Germinal center (tissue), 1 donor: Measurements from ENCODE around the gene CCDC122.
A peak's percentile ranks its signal among the peaks of the same experiment; 100 is the strongest.

ENCODE experiments used
- DNase-seq: peaks from one replicate; pipeline ENCODE4 v3.0.0; 2012; ENCODE audit warnings: mixed read lengths, low spot score

CCDC122 gene

DNA sequence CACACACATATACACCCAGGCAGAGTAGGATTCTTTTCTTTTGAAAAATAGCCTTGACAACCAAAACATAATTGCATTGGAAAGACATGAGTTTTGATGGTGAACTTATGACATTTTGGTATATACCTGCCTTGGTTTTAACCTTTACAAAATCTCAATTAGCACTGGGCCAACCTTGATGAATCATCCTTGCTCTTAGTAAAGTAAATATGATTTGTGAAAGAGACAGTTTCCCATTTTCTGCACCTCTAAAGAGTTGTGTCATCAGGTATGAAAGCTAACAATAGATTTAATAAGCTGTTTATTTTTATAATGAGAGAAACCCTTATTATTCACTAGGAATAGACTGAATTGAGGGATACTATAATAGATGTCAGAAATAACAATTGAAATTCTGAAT, 77.0 kb downstream of the CCDC122 start:
- no peak for DNase-seq

DNA sequence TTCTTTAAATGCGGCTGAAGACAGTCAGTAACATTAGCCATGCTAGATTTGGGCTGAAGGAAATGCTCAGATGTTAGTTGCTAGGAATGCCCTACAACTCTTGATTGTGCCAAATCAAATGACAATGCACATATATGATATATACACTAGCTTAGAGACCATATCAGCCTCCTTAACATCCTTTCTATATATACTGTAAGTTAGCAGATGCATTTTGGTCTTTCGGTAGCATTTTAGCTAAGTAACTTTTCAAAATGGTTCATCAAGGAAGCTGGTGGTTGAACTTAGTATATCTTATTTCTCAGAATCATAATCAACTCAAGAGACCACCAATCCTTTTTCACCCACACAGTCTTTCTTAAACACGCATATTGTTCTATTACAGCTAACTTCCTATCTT, 78.7 kb downstream of the CCDC122 start:
- no peak for DNase-seq

DNA sequence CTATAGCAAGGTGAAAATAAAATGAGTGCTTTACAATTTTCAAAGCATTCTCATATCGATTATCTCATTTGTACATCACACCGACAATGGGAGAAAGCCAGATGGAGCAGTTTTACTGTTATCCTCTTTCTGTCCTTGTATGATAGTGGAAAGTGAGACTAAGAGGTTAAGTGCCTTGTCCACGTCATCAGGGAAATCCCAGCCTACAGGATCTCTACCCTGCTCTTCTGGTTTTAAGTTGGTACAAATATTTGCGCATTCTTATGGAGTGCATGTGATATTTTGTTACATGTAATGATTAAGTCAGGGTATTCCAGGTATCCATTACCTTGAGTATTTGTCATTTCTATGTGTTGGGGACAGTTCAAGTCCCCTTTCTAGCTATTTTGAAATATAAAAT, 80.3 kb downstream of the CCDC122 start:
- no peak for DNase-seq

DNA sequence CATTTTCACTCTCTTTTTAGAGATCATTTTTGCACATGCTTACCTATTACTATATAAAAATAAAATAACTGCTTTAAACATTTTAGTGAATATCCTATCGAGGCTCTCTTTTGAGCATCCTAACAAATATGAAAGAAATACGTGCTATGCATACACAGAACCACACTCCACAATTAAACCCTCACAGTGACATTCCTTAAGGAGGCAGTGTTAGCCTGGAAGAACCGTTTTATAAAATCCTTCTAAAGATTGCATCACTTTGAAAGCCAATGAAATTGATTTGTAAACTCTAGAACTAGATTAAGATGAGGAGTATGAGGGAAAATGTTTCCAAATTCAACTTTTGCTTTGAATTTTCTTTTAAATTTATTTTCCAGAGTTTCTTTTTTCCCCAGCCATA, 81.7 kb downstream of the CCDC122 start:
- DNase-seq = no peak

DNA sequence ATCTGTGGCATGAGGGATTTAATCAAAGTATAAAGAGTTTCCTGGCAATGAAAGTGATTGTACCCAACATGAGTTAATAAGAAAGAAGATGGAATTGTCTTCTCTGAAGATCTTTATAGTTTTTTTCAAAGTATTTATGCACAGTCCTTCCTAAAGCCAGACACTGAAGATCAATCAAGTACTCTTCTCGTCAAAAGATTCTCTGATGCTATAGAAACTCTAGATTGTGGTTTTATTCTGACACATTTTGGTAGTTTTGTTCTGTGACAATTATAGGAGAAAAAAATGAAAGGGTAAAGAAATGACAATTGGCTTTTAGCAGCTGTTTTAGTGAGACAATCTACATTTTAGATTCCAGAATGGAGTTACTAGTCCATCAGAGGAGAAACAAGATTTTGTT, 82.4 kb downstream of the CCDC122 start:
- DNase-seq = no peak

DNA sequence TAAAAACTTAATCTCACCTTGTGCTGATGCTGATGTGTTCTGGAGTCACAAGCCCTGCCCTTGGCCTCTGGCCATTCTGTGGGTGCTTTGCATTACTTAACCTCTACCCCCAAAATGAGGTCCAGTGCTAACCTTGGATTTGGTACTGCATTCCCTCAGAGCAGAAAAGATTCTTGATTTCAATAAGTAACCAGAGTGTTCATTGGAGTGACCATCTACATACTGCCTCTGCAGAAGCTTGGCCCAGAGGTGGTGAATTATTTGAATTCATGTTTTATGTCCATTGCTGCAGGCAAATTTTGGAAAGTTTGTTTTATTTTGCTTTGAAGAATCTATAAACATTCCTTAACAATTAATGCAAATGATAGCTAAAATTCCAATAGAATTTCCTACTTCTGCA, 85.1 kb downstream of the CCDC122 start:
- no peak for DNase-seq

DNA sequence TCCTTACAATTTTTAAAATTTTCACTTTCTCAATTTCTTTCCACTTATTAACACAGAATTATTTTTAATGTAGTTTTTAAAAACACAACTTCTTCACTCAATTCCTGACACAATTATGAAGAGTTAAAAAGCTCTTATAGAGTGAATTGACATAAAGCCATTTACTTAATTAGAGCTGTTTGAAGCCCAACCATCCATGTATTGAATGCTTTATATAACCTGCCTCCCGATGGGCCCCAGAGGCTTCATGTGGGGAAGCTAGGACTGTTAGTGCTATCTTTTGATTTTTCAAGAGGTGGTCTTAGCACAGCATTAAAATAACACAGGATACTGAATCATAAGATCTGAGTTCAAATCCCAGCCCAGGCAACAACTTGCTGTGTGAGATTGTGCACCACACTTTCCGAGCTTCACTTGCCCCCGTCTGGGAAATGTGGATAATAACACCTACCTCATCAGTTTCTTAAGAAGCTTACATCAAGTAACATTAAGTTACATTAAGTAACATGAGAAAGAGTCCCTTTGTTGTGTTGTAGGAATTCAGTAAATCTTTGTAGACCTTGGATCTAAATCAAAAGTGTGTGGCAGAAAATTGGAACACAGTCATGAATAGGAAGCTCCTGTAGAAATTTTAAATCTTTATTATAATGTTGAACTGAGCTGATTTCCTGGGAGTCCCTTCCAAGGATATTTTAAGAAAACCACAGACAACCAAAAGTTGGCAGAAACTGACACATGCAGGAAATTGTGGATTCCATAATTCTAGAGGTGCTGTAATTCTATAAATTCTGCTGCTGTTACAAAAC, 87.3 kb downstream of the CCDC122 start:
- no peak for DNase-seq

DNA sequence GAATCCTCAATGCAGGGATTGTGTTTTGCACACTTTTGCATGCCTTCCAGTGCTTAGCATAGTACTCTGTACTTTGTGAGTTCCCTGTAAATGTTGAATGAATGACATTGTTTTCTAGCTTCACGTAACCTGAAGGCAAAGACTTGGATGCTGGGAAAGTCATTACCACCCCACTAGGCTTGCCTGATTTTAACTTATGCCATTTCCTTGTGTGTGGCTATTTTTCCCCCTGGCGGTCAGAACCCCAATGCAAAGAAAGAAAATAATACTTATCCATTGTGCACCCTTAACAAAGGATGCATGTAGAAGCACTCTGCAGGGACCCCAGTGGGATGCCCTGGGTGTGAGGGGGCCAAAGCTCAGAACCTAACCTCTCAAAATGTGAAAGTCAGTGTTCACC, 91.5 kb downstream of the CCDC122 start:
- no peak for DNase-seq

DNA sequence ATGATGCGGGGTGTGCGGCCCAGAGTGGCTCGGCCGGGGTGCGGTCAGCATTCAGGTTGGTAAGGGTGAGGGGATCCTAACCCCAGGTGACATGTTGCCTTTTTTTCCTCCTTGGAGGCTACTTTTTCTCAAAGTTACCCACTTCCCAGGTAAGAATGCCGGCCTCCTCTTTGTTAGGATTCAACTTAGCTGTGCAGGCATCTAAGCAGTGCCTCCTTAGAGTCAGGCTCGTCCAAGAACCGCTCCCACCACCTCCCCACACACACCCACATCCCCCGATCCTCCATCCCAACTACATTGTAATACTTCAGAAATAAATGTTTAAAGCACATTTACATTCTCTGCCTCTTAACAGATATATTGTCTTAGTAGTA, 92.0 kb downstream of the CCDC122 start:
- DNase-seq = no peak

DNA sequence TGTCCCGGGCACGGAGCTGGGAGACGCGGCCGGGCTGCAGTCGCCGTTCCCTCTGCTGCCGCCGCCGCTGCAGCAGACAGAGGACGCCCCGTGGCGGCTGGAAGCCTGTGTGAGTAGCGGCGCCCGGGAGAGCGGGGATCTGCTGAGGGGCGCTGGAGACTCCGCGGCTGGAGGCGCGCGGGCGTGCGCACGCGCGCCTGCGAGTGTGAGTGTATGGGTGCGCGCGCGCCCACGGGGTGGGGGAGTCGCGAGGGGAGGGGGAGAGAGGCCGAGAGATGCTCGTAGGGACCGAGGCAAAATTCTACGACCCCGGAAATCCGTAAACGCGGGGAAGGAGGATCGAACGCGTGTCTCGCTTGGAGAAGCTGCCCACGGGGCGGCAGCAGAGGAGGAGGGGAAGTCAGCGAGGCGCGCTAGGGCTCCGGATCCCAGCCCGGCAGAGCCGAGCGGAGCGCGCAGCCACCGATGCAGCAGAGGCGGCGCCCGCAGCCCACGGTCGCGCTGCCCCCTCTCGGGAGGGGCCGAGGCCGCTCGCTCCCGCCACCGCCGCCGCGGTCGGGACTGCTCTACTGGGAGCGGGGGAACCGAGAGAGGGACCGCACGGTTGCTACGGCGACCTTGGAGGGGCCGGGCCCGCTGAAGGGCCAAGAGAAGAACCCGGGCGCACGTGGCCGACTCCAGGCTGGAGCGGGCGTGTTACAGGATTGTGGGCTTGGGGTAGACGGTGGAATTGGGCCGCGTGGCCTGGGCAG, 92.6 kb downstream of the CCDC122 start, which contains the start of gene ENOX1:
ENOX1 (minus strand) TSS at position 207 of the 752 bp plus-strand sequence.
- peak; percentile 42 for DNase-seq

DNA sequence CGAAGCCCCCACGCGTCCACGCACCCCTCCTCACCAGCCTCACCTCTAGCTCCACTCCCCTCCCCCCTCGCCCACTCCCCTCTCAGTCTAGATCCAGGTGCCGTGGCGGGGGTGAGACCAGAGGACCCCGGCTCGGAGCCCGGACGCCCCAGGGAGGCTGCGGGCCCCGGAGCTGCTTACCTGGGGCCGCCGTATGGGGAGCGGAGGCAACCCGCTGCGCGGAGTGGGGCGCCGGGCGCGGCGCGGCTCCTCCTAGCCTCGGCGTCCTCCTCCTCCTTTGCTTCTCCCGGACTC, 93.1 kb downstream of the CCDC122 start:
- no peak for DNase-seq
